GM12878 (cell line): ENCODE measurements around the gene LGI2.

ENCODE experiments used
- BCL11A ChIP-seq: IDR thresholded peaks from 2 replicates; pipeline ENCODE4 v1.6.1; 2011; ENCODE audit warnings: low read depth, low read length
- BHLHE40 ChIP-seq, 2 experiments: fragments of 450-650 bp in 1 of 2; IDR thresholded peaks; 2 replicates each; pipeline ENCODE4 v1.6.1; 2011 to 2017; ENCODE audit warnings: low read depth in 2 of 2, borderline replicate concordance in 1 of 2, improper control_type of control experiment in 1 of 2, low read length in 1 of 2, mild to moderate bottlenecking in 1 of 2
- BRCA1 ChIP-seq: IDR thresholded peaks from 2 replicates; pipeline ENCODE4 v1.6.1; 2011; ENCODE audit warnings: low read depth, low read length, improper control_type of control experiment
- CTCF ChIP-seq, 3 experiments: IDR thresholded peaks in 2 of 3; conservative IDR thresholded peaks in 1 of 3; 2 replicates each; pipeline ENCODE4 v1.5.1; 2011; ENCODE audit warnings: low read depth in 3 of 3, low read length in 3 of 3, mild to moderate bottlenecking in 3 of 3, control low read depth in 2 of 3, moderate library complexity in 2 of 3, inconsistent platforms in 1 of 3, mixed read lengths in 1 of 3; ENCODE audit not compliant: control insufficient read depth in 2 of 3, insufficient read depth in 1 of 3; ENCODE audit errors: extremely low read depth in 1 of 3
- MYC ChIP-seq: IDR thresholded peaks from 2 replicates; pipeline ENCODE4 v1.6.1; 2011; ENCODE audit warnings: mild to moderate bottlenecking, low read length, moderate library complexity, inconsistent platforms; ENCODE audit not compliant: insufficient read depth, insufficient replicate concordance, insufficient read length, severe bottlenecking
- NRF1 ChIP-seq: conservative IDR thresholded peaks from 2 replicates; pipeline ENCODE4 v1.6.1; 2011; ENCODE audit warnings: mild to moderate bottlenecking, low read depth, low read length, improper control_type of control experiment
- POLR2A ChIP-seq: IDR thresholded peaks from 2 replicates; pipeline ENCODE4 v1.6.1; 2011; ENCODE audit warnings: low read depth, mild to moderate bottlenecking, low read length
- POLR2AphosphoS5 ChIP-seq: IDR thresholded peaks from 2 replicates; pipeline ENCODE4 v1.6.1; 2011; ENCODE audit warnings: mild to moderate bottlenecking, low read length, inconsistent platforms
- RAD21 ChIP-seq: IDR thresholded peaks from 2 replicates; pipeline ENCODE4 v1.6.1; 2011; ENCODE audit warnings: mild to moderate bottlenecking, low read depth, low read length, moderate library complexity; ENCODE audit not compliant: insufficient read depth
- ZBTB4 ChIP-seq: fragments of 450-650 bp; formaldehyde crosslinking; IDR thresholded peaks from 2 replicates; pipeline ENCODE4 v1.4.0; 2022; ENCODE audit warnings: mild to moderate bottlenecking, moderate library complexity

GRCh38 chr4:25030277-25031076 is at the start of gene LGI2:
- TF ChIP-seq MYC: no peak
- TF ChIP-seq POLR2A: no peak
- TF ChIP-seq CTCF (IDR thresholded peaks at IDR 0.05 in 2 of 3, conservative IDR thresholded peaks at IDR 0.05 in 1 of 3; ENCODE audit: control insufficient read depth in 2 of 3, extremely low read depth in 1 of 3, insufficient read depth in 1 of 3, low read depth in 3 of 3, low read length in 3 of 3): no peak
- TF ChIP-seq ZBTB4 (CRISPR knock-in tag): no peak
- TF ChIP-seq BRCA1: no peak
- no peak for TF ChIP-seq RAD21
- TF ChIP-seq POLR2AphosphoS5: no peak
- no peak for TF ChIP-seq BCL11A
- TF ChIP-seq NRF1: no peak
- TF ChIP-seq BHLHE40 (IDR thresholded peaks at IDR 0.05; ENCODE audit: borderline replicate concordance in 1 of 2, low read depth in 2 of 2, low read length in 1 of 2): no peak
